Pulmonary artery endothelial cell (primary cell): ENCODE data around the gene RASSF1. TPM values are rescaled to one million over a fixed set of nuclear protein-coding genes. Genes with fewer than 3 reads are reported as not detected.
A peak's percentile ranks its signal among the peaks of the same experiment; 100 is the strongest.

Experiments used
- DNase-seq: peaks from one replicate; pipeline ENCODE4 v3.0.0-alpha.2; 2011; ENCODE audit warnings: low read depth, low spot score
- total RNA-seq: library from RNA; depleted of rRNA; stranded (reverse); fragments of >200 nt; gene quantifications from 2 replicates; pipeline ENCODE4 v1.2.3, GENCODE V29; 2014

Gene RASSF1
- total RNA-seq, 1 donor from 2014 or later: 17.0 TPM

- no peak for DNase-seq
Measured at GRCh38 chr3:50345586-50346234, 5.1 kb upstream of the RASSF1 start, which contains the start of gene ZMYND10. Gene ZMYND10 (minus strand): TSS chr3:50345732. CDS start chr3:50345579, 153 bp downstream.

- DNase-seq: no peak
Measured at GRCh38 chr3:50345008-50345407, 4.4 kb upstream of the RASSF1 start.

- no peak for DNase-seq
Measured at GRCh38 chr3:50342813-50343633, 2.4 kb upstream of the RASSF1 start.

GRCh38 chr3:50341996-50342650 is 1.5 kb upstream of the RASSF1 start:
- no peak for DNase-seq

- DNase-seq: no peak
Measured at GRCh38 chr3:50341537-50341936, 901 bp upstream of the RASSF1 start.

GRCh38 chr3:50340147-50340447 is 539 bp downstream of the RASSF1 start:
- no peak for DNase-seq

GRCh38 chr3:50339485-50340146 is 1.0 kb downstream of the RASSF1 start:
- DNase-seq: no peak

GRCh38 chr3:50338965-50339364 is 1.7 kb downstream of the RASSF1 start:
- DNase-seq: no peak

GRCh38 chr3:50337175-50337861 is 3.3 kb downstream of the RASSF1 start:
- DNase-seq: peak; percentile 98

- DNase-seq: no peak
Measured at GRCh38 chr3:50336452-50337174, 4.0 kb downstream of the RASSF1 start.

- DNase-seq: no peak
Measured at GRCh38 chr3:50334339-50335075, 6.1 kb downstream of the RASSF1 start.

- peak; percentile 68 for DNase-seq
Measured at GRCh38 chr3:50333744-50334328, 6.8 kb downstream of the RASSF1 start.

GRCh38 chr3:50331364-50331907 is 9.2 kb downstream of the RASSF1 start:
- DNase-seq: no peak

GRCh38 chr3:50330330-50330729 is 10.3 kb downstream of the RASSF1 start:
- DNase-seq: no peak

GRCh38 chr3:50327943-50328691 is 12.5 kb downstream of the RASSF1 start, which contains the start of gene TUSC2:
Gene TUSC2 (minus strand): TSS chr3:50328223. CDS start chr3:50328099, 124 bp downstream.
- peak; percentile 90 for DNase-seq

GRCh38 chr3:50327129-50327528 is 13.5 kb downstream of the RASSF1 start:
- no peak for DNase-seq

- no peak for DNase-seq
Measured at GRCh38 chr3:50326182-50326541, 14.5 kb downstream of the RASSF1 start.

- DNase-seq: no peak
Measured at GRCh38 chr3:50325497-50326181, 15.0 kb downstream of the RASSF1 start.
